Cardiac fibroblast (primary cell): Measurements from ENCODE around the gene INSL6.
A peak's percentile ranks its signal among the peaks of the same experiment; 100 is the strongest.

Experiments
- DNase-seq, 2 donors: peaks; one replicate each; pipeline versions ENCODE4 v3.0.0 to v3.0.0-alpha.2; 2010; ENCODE audit warnings: low read depth in 2 of 2
- H3K4me3 ChIP-seq, 2 donors: replicated peaks in 1 of 2; 1 replicate in 1 of 2; 2 replicates in 1 of 2; pipeline ENCODE4 v1.5.1; 2011; ENCODE audit warnings: low read depth in 2 of 2, low read length in 2 of 2, mild to moderate bottlenecking in 2 of 2, moderate library complexity in 1 of 2
- CTCF ChIP-seq: IDR thresholded peaks from one replicate; pipeline ENCODE4 v1.5.1; 2011; ENCODE audit warnings: low read depth, mild to moderate bottlenecking, low read length, inconsistent platforms

INSL6 gene

GRCh38 chr9:5140151-5140550 is 45.3 kb downstream of the INSL6 start:
- peak in 1 of 2 donors; percentile 19 for DNase-seq
- no peak overlapping the region for H3K4me3 ChIP-seq
- no peak for TF ChIP-seq CTCF

- no peak for TF ChIP-seq CTCF
These were observed 62.9 kb downstream of the INSL6 start for GRCh38 chr9:5122516-5122915.

GRCh38 chr9:5122116-5122515 is 63.3 kb downstream of the INSL6 start:
- H3K4me3 ChIP-seq: no peak overlapping the region
- no peak for DNase-seq
- TF ChIP-seq CTCF: no peak

More at GRCh38 chr9:5122516-5122915, 62.9 kb downstream of the INSL6 start:
- no peak overlapping the region for H3K4me3 ChIP-seq
- no peak for DNase-seq

- H3K4me3 ChIP-seq: no peak overlapping the region
- TF ChIP-seq CTCF: no peak
- DNase-seq: no peak
These were observed 71.3 kb downstream of the INSL6 start for GRCh38 chr9:5113994-5114748.
